HCT116 (cell line): ENCODE data around the gene RASSF7. TPM values are rescaled to one million over a fixed set of nuclear protein-coding genes. Genes with fewer than 3 reads are reported as not detected.

Experiments
- ATAC-seq: fragments of 200-7000 bp; cut with Tn5 transposase; 2 replicates; pipeline ENCODE4 v1.9.1; 2020; ENCODE audit warnings: mild to moderate bottlenecking, moderate library complexity
- BruUV-seq: library from RNA; stranded (reverse); fragments of 400-500 nt; replicated peaks from 2 replicates; lab custom pipeline; 2021; lab: Mats Ljungman, UMichigan
- CTCF ChIA-PET: fragments of 300-600 bp; sonication (Branson Sonifier 250); formaldehyde crosslinking; loops from one replicate; lab custom pipeline; 2021; ENCODE audit warnings: antibody characterized with exemption; lab: Charles Lee
- POLR2A ChIA-PET: fragments of 300-600, 350-600 bp; sonication (Branson Sonifier 250); formaldehyde crosslinking; loops from one replicate; lab custom pipeline; 2021; ENCODE audit warnings: antibody characterized with exemption; lab: Charles Lee
- RAD21 ChIA-PET, 2 experiments: fragments of 300-600 bp; sonication (Branson Sonifier 250); formaldehyde crosslinking; loops; one replicate each; lab custom pipeline; 2023; ENCODE audit warnings: low total read pairs in 2 of 2; ENCODE audit not compliant: uncharacterized antibody in 2 of 2, unreplicated experiment in 2 of 2, low non-redundant PET in 1 of 2; lab: Charles Lee
- DNase-seq: peaks from one replicate; pipeline ENCODE4 v3.0.0-alpha.2; 2010; ENCODE audit warnings: low read depth, low spot score
- H2AFZ ChIP-seq: fragments of 200-600 bp; shearing (Covaris generic), sonication (generic); 2 replicates; pipeline ENCODE4 v1.6.1; 2017; ENCODE audit warnings: low read depth, mixed run types, mixed read lengths, antibody characterized with exemption, low read length; ENCODE audit not compliant: poor library complexity, severe bottlenecking
- H3K27ac ChIP-seq: 2 replicates; pipeline ENCODE4 v1.5.1; 2012; ENCODE audit warnings: low read depth, low read length
- H3K27me3 ChIP-seq: fragments of 200-600 bp; sonication (generic); 2 replicates; pipeline ENCODE4 v1.6.1; 2016; ENCODE audit warnings: mixed run types, low read length, mixed read lengths; ENCODE audit not compliant: insufficient read depth
- H3K36me3 ChIP-seq, 2 experiments: fragments of 200-500 bp in 1 of 2; fragments of 200-600 bp in 1 of 2; sonication (Bioruptor generic) in 1 of 2; sonication (generic) in 1 of 2; 2 replicates each; pipeline versions ENCODE4 v1.5.1 to v1.6.1; 2014 to 2016; ENCODE audit warnings: low read length in 2 of 2, inconsistent platforms in 1 of 2, mixed read lengths in 1 of 2, mixed run types in 1 of 2; ENCODE audit not compliant: insufficient read depth in 2 of 2, control insufficient read depth in 1 of 2
- H3K4me1 ChIP-seq, 2 experiments: fragments of 200-600 bp in 1 of 2; sonication (generic) in 1 of 2; 2 replicates each; pipeline versions ENCODE4 v1.5.1 to v1.6.1; 2012 to 2017; ENCODE audit warnings: low read length in 2 of 2, inconsistent platforms in 1 of 2, mild to moderate bottlenecking in 1 of 2, mixed read lengths in 1 of 2, mixed run types in 1 of 2, moderate library complexity in 1 of 2; ENCODE audit not compliant: insufficient read depth in 2 of 2, control insufficient read depth in 1 of 2
- H3K4me2 ChIP-seq: fragments of 200-600 bp; sonication (generic); 2 replicates; pipeline ENCODE4 v1.6.1; 2017; ENCODE audit warnings: mixed run types, low read length, mixed read lengths
- H3K4me3 ChIP-seq, 2 experiments: fragments of 200-600 bp in 1 of 2; sonication (generic) in 1 of 2; replicated peaks in 1 of 2; 2 replicates each; pipeline ENCODE4 v1.5.1; 2011 to 2016; ENCODE audit warnings: low read length in 2 of 2, control low read depth in 1 of 2, low read depth in 1 of 2, mild to moderate bottlenecking in 1 of 2, mixed read lengths in 1 of 2, mixed run types in 1 of 2
- H3K79me2 ChIP-seq: fragments of 200-600 bp; sonication (generic); 2 replicates; pipeline ENCODE4 v1.6.1; 2017; ENCODE audit warnings: mild to moderate bottlenecking, mixed run types, low read length, moderate library complexity, mixed read lengths; ENCODE audit not compliant: insufficient read depth
- H3K9ac ChIP-seq: fragments of 200-600 bp; sonication (generic); 2 replicates; pipeline ENCODE4 v1.6.1; 2016; ENCODE audit warnings: low read length, mixed read lengths
- H3K9me2 ChIP-seq: fragments of 200-600 bp; sonication (generic), shearing (Covaris generic); 2 replicates; pipeline ENCODE4 v1.6.1; 2017; ENCODE audit warnings: mixed run types, mild to moderate bottlenecking, moderate library complexity; ENCODE audit not compliant: insufficient read depth
- H3K9me3 ChIP-seq, 2 experiments: fragments of 200-500 bp in 1 of 2; fragments of 200-600 bp in 1 of 2; sonication (Bioruptor generic) in 1 of 2; sonication (generic) in 1 of 2; 2 replicates each; pipeline ENCODE4 v1.6.1; 2014 to 2017; ENCODE audit warnings: low read length in 2 of 2, mixed read lengths in 2 of 2, inconsistent platforms in 1 of 2, low read depth in 1 of 2, mild to moderate bottlenecking in 1 of 2, mixed run types in 1 of 2, moderate library complexity in 1 of 2; ENCODE audit not compliant: control insufficient read depth in 1 of 2, insufficient read depth in 1 of 2
- H4K20me1 ChIP-seq: fragments of 200-600 bp; sonication (generic), shearing (Covaris generic); 2 replicates; pipeline ENCODE4 v1.6.1; 2017; ENCODE audit warnings: mixed run types, mild to moderate bottlenecking, moderate library complexity; ENCODE audit not compliant: insufficient read depth
- CEBPB ChIP-seq: IDR thresholded peaks from 2 replicates; pipeline ENCODE4 v1.6.1; 2012; ENCODE audit warnings: low read depth
- EGR1 ChIP-seq: IDR thresholded peaks from 2 replicates; pipeline ENCODE4 v1.6.1; 2012; ENCODE audit warnings: low read depth
- ELF1 ChIP-seq: IDR thresholded peaks from 2 replicates; pipeline ENCODE4 v1.6.1; 2012; ENCODE audit warnings: low read depth, borderline replicate concordance
- EZH2phosphoT487 ChIP-seq: fragments of 200-600 bp; IDR thresholded peaks from 2 replicates; pipeline ENCODE4 v1.6.1; 2018; ENCODE audit warnings: antibody characterized with exemption, borderline replicate concordance
- FOSL1 ChIP-seq: IDR thresholded peaks from 2 replicates; pipeline ENCODE4 v1.6.1; 2012; ENCODE audit warnings: low read depth
- JUND ChIP-seq: IDR thresholded peaks from 2 replicates; pipeline ENCODE4 v1.6.1; 2012
- POLR2A ChIP-seq: IDR thresholded peaks from 2 replicates; pipeline ENCODE4 v1.7.0; 2011; ENCODE audit warnings: borderline replicate concordance; ENCODE audit not compliant: insufficient read depth, insufficient read length; ENCODE audit errors: extremely low read depth
- POLR2AphosphoS5 ChIP-seq: IDR thresholded peaks from 2 replicates; pipeline ENCODE4 v1.6.1; 2011; ENCODE audit warnings: mild to moderate bottlenecking, low read depth, low read length, moderate library complexity
- SIN3A ChIP-seq: IDR thresholded peaks from 2 replicates; pipeline ENCODE4 v1.6.1; 2012; ENCODE audit warnings: low read depth
- TCF7L2 ChIP-seq: IDR thresholded peaks from 2 replicates; pipeline ENCODE4 v1.7.0; 2011; ENCODE audit warnings: borderline replicate concordance, inconsistent platforms; ENCODE audit not compliant: insufficient read depth, insufficient read length; ENCODE audit errors: extremely low read depth
- YY1 ChIP-seq: IDR thresholded peaks from 2 replicates; pipeline ENCODE4 v1.6.1; 2011; ENCODE audit warnings: low read length, low read depth, moderate library complexity, mild to moderate bottlenecking; ENCODE audit not compliant: insufficient replicate concordance; ENCODE audit errors: extremely low read depth
- ZNF274 ChIP-seq: fragments of 200-500 bp; sonication (Bioruptor generic); IDR thresholded peaks from 2 replicates; pipeline ENCODE4 v1.6.1; 2014; ENCODE audit warnings: mild to moderate bottlenecking, low read depth, low read length, inconsistent platforms
- intact Hi-C: fragments of 100-400 bp; cut with micrococcal nuclease; formaldehyde crosslinking; loops from 2 replicates; pipeline ENCODE4 v1.10.0; 2022
- total RNA-seq: library from RNA; stranded (reverse); gene quantifications from one replicate; pipeline ENCODE4 v1.2.1, GENCODE V29; 2021; ENCODE audit not compliant: unreplicated experiment
- TF ChIP-seq, protein P1 (sequence below): IDR thresholded peaks from 2 replicates; pipeline ENCODE4 v1.6.1; 2011; ENCODE audit warnings: mild to moderate bottlenecking, low read length, moderate library complexity; ENCODE audit not compliant: insufficient replicate concordance; ENCODE audit errors: extremely low read depth
- TF ChIP-seq, protein P2 (sequence below): IDR thresholded peaks from 2 replicates; pipeline ENCODE4 v1.6.1; 2012; ENCODE audit warnings: low read depth
- TF ChIP-seq, protein P3 (sequence below), 3 experiments: fragments of 200-600 bp in 1 of 3; sonication (generic) in 1 of 3; IDR thresholded peaks in 2 of 3; conservative IDR thresholded peaks in 1 of 3; 2 replicates each; pipeline ENCODE4 v1.5.1; 2012 to 2017; ENCODE audit warnings: low read depth in 2 of 3, low read length in 2 of 3, antibody characterized with exemption in 1 of 3, borderline replicate concordance in 1 of 3, control low read depth in 1 of 3, mild to moderate bottlenecking in 1 of 3, mixed read lengths in 1 of 3, mixed run types in 1 of 3, moderate library complexity in 1 of 3; ENCODE audit not compliant: insufficient read depth in 1 of 3

Gene RASSF7
- total RNA-seq, 1 experiment from 2014 or later = 35.9 TPM

DNA sequence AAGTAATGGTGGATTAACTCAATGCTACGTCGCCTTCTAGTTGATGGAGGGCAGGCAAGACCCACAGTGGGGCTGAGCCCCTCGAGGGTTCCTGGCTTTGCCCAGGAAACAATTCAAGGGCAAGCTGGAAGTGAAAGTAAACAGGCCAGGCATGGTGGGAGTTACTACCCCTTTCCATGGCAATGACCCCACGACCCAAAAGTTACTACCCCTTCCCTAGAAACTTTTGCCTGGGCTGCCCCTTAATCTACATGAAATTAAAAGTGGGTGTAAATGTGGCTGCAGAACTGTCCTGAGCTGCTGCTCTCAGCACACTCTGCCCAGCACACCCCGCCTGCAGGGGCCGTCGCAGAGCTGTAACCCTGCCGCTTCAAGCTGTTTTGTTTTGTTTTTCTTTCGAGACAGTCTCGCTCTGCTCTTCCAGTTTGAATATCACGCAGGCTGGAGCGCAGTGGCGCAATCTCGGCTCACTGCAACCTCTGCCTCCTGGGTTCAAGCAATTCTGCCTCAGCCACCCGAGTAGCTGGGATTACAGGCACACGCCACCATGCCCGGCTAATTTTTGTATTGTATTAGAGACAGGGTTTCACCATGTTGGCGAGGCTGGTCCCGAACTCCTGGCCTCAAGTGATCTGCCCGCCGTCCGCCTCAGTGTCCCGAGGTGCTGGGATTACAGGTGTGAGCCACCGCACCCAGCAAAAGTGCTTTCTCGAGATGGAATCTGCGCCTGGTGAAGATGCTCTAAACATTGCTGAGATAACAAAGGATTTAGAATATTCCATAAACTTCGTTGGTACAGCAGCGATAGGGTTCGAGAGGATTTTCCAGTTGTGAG is 47.8 kb upstream of the RASSF7 start:
- Histone ChIP-seq H3K27ac (no peak overlapping the region), H3K9ac (no peak overlapping the region), H3K9me2 (no peaks in the 10 kb centered on the region), H3K9me3 (peaks cover 0 to 17% of the 10 kb centered on the region in 2 experiments; a peak in 1 of 4 replicates), H3K36me3 (peaks cover 0 to 16% of the 10 kb centered on the region in 2 experiments; a peak in 2 of 4 replicates), H3K4me3 (no peak overlapping the region), H4K20me1 (no peaks in the 10 kb centered on the region), H2AFZ (no peak overlapping the region), H3K4me1 (no peaks in the 10 kb centered on the region), H3K4me2 (no peak overlapping the region), H3K79me2 (peaks cover 4% of the 10 kb centered on the region; the same call in 1 of the 2 replicates), H3K27me3 (no peaks in the 10 kb centered on the region)
- TF ChIP-seq, protein P1, sequence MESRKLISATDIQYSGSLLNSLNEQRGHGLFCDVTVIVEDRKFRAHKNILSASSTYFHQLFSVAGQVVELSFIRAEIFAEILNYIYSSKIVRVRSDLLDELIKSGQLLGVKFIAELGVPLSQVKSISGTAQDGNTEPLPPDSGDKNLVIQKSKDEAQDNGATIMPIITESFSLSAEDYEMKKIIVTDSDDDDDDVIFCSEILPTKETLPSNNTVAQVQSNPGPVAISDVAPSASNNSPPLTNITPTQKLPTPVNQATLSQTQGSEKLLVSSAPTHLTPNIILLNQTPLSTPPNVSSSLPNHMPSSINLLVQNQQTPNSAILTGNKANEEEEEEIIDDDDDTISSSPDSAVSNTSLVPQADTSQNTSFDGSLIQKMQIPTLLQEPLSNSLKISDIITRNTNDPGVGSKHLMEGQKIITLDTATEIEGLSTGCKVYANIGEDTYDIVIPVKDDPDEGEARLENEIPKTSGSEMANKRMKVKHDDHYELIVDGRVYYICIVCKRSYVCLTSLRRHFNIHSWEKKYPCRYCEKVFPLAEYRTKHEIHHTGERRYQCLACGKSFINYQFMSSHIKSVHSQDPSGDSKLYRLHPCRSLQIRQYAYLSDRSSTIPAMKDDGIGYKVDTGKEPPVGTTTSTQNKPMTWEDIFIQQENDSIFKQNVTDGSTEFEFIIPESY = no peak
- no peak for TF ChIP-seq YY1
- TF ChIP-seq ZNF274 = no peak
- TF ChIP-seq POLR2A = no peak
- TF ChIP-seq TCF7L2 = no peak
- no peak for TF ChIP-seq SIN3A
- TF ChIP-seq EGR1 = no peak
- no peak for TF ChIP-seq FOSL1
- no peak for TF ChIP-seq JUND
- TF ChIP-seq ELF1 = no peak
- no peak for TF ChIP-seq CEBPB
- TF ChIP-seq, protein P2, sequence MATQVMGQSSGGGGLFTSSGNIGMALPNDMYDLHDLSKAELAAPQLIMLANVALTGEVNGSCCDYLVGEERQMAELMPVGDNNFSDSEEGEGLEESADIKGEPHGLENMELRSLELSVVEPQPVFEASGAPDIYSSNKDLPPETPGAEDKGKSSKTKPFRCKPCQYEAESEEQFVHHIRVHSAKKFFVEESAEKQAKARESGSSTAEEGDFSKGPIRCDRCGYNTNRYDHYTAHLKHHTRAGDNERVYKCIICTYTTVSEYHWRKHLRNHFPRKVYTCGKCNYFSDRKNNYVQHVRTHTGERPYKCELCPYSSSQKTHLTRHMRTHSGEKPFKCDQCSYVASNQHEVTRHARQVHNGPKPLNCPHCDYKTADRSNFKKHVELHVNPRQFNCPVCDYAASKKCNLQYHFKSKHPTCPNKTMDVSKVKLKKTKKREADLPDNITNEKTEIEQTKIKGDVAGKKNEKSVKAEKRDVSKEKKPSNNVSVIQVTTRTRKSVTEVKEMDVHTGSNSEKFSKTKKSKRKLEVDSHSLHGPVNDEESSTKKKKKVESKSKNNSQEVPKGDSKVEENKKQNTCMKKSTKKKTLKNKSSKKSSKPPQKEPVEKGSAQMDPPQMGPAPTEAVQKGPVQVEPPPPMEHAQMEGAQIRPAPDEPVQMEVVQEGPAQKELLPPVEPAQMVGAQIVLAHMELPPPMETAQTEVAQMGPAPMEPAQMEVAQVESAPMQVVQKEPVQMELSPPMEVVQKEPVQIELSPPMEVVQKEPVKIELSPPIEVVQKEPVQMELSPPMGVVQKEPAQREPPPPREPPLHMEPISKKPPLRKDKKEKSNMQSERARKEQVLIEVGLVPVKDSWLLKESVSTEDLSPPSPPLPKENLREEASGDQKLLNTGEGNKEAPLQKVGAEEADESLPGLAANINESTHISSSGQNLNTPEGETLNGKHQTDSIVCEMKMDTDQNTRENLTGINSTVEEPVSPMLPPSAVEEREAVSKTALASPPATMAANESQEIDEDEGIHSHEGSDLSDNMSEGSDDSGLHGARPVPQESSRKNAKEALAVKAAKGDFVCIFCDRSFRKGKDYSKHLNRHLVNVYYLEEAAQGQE = no peak
- TF ChIP-seq POLR2AphosphoS5 = no peak
- no peak for TF ChIP-seq EZH2phosphoT487
- TF ChIP-seq, protein P3, sequence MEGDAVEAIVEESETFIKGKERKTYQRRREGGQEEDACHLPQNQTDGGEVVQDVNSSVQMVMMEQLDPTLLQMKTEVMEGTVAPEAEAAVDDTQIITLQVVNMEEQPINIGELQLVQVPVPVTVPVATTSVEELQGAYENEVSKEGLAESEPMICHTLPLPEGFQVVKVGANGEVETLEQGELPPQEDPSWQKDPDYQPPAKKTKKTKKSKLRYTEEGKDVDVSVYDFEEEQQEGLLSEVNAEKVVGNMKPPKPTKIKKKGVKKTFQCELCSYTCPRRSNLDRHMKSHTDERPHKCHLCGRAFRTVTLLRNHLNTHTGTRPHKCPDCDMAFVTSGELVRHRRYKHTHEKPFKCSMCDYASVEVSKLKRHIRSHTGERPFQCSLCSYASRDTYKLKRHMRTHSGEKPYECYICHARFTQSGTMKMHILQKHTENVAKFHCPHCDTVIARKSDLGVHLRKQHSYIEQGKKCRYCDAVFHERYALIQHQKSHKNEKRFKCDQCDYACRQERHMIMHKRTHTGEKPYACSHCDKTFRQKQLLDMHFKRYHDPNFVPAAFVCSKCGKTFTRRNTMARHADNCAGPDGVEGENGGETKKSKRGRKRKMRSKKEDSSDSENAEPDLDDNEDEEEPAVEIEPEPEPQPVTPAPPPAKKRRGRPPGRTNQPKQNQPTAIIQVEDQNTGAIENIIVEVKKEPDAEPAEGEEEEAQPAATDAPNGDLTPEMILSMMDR (IDR thresholded peaks at IDR 0.05 in 2 of 3, conservative IDR thresholded peaks at IDR 0.05 in 1 of 3; ENCODE audit: borderline replicate concordance in 1 of 3, insufficient read depth in 1 of 3, low read depth in 2 of 3, low read length in 2 of 3) = no peak
- intact Hi-C loops = no loop called here
- ATAC-seq = no peak
- BruUV-seq = no TSS peak
- ChIA-PET POLR2A (no interaction called here), CTCF (no interaction called here), RAD21 (no interaction called here)
- no peak for DNase-seq
